ENCODE measurements around the gene NLRP1.

NLRP1 gene

GRCh38 chr17:5478992-5479391 is 105.3 kb downstream of the NLRP1 start:
- DNase-seq (ENCODE audit: low read depth in 2 of 2), result no peak

- no peak for DNase-seq (ENCODE audit: low read depth in 2 of 2)
Observed at GRCh38 chr17:5473906-5474305, 110.4 kb downstream of the NLRP1 start.

GRCh38 chr17:5472511-5472910 is 111.8 kb downstream of the NLRP1 start:
- DNase-seq (ENCODE audit: low read depth in 2 of 2), result no peak

DNA sequence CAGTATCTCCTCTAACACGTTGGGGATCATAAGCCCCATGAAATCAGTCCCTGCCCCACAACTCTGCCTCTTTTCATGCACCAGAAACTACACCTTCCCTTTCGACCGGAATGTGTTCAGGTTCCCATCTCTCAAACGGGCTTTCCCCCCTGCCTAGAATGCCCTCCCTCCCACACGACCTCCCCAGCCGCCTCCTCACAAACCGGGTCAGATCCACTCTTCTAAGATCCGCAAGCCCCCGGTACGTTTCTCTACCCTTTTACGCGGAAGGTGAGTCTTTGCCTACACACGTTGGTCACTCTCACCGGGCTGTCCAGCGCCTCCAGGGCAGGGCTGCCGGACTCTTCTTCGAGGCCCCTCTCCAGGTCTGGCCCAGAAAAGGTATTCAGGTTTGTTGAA is 116.2 kb downstream of the NLRP1 start:
- DNase-seq (ENCODE audit: low read depth in 2 of 2), result no peak

DNA sequence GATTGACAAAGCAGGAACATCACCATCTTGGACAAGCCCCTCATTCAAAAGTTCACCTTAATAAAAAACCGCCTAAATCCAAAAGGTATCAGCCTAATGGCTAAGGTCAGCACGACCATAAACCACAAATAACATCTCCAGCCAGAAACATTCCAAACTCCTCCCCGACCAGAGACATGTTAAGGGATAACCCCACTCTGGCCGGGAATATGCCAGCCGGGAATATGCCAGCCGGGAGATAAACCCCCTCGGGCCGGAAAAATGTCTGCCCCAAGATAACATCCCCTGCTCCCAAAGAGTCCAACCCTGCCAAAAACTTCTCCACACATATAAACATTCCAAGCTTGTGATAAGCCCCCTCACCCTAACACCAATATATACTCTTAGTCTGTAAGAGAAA is 116.9 kb downstream of the NLRP1 start:
- DNase-seq (ENCODE audit: low read depth in 2 of 2), result no peak

GRCh38 chr17:5466295-5466694 is 118.0 kb downstream of the NLRP1 start:
- DNase-seq (ENCODE audit: low read depth in 2 of 2), result no peak

GRCh38 chr17:5464717-5465507 is 119.4 kb downstream of the NLRP1 start:
- DNase-seq (ENCODE audit: low read depth in 2 of 2), result no peak

Measured in stimulated activated CD4-positive, alpha-beta T cell treated with anti-CD3 and anti-CD28 coated beads, Interleukin-4, amount 100 ng/mL, for 48 hours (primary cell).